ENCODE measurements around the gene MRPS9. TPM values are rescaled to one million over a fixed set of nuclear protein-coding genes. Genes with fewer than 3 reads are reported as not detected.

MRPS9 gene
- total RNA-seq, 2 experiments from 2014 or later = 7.3 to 9.2 TPM

DNA sequence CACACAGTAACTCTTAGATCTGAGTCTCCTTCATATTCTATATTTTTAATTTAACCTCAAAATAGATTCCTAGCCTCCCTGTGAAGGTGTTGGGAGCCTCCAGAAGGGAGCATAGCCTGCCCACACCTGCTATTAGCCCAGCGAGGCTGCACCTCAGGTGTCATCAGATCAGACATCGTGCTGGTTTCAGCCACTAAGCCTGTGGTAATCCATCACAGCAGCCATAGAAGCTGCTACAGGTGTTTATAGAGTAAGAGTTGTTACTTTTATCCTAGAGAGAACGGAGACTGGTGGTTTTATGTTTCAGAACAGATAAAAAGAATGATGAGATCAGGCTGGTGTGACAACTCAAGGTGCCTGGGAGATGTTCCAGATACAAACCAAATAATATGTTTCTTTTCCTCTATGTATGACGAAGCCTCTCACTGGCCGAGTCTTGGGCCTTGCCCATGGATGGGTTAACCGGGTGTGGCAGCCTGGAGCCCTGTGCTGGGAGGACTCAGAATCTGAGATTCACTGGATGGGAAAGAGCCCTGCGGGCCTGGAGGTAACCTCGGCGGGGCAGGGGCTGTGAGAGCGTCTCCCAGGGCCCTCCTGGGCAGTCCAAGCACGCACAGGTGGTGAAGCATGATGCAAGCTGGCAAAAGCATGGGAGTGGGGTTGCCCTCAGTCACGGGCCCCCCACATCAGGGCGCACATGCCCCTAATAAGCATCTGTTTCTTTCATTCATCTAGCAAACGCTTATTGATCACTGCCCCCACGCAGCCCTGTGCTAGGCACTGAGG, 73.7 kb downstream of the MRPS9 start:
- Histone ChIP-seq H3K36me3 (ENCODE audit: insufficient read depth, low read length) (no peaks in the 10 kb centered on the region), H3K9me3 (ENCODE audit: control insufficient read depth in 1 of 2, insufficient read depth in 1 of 2, low read length in 2 of 2) (no peaks in the 10 kb centered on the region), H3K27me3 (ENCODE audit: control insufficient read depth in 1 of 2, insufficient read depth in 2 of 2, low read length in 2 of 2) (no peaks in the 10 kb centered on the region), H3K4me1 (ENCODE audit: insufficient read depth, low read length) (no peaks in the 10 kb centered on the region), H3K27ac (ENCODE audit: low read depth in 1 of 2, low read length in 2 of 2) (no peak overlapping the region), H3K4me3 (ENCODE audit: low read length) (no peak overlapping the region)
- H3K4me3 Mint-ChIP-seq = no peak overlapping the region
- H3K27me3 Mint-ChIP-seq = no peaks in the 10 kb centered on the region
- no peaks in the 10 kb centered on the region for H3K9me3 Mint-ChIP-seq
- ATAC-seq (ENCODE audit: poor library complexity) = no peak
- no peak for DNase-seq
- ChIA-PET CTCF (interaction anchor here (1.2 kb wide), 1 partner anchor 39 kb away, joined by 4 read pairs; no protein-coding TSS in a partner anchor), POLR2A (no interaction called here)
- intact Hi-C loops (cut with DNase I, micrococcal nuclease) = loop anchor here (5.0 to 10.0 kb wide), 2 partner anchors 411 to 1473 kb away; no protein-coding TSS in a partner anchor
- TF ChIP-seq, protein P1, sequence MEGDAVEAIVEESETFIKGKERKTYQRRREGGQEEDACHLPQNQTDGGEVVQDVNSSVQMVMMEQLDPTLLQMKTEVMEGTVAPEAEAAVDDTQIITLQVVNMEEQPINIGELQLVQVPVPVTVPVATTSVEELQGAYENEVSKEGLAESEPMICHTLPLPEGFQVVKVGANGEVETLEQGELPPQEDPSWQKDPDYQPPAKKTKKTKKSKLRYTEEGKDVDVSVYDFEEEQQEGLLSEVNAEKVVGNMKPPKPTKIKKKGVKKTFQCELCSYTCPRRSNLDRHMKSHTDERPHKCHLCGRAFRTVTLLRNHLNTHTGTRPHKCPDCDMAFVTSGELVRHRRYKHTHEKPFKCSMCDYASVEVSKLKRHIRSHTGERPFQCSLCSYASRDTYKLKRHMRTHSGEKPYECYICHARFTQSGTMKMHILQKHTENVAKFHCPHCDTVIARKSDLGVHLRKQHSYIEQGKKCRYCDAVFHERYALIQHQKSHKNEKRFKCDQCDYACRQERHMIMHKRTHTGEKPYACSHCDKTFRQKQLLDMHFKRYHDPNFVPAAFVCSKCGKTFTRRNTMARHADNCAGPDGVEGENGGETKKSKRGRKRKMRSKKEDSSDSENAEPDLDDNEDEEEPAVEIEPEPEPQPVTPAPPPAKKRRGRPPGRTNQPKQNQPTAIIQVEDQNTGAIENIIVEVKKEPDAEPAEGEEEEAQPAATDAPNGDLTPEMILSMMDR (IDR thresholded peaks at IDR 0.05) = no peak
- H3K36me3 Mint-ChIP-seq (ENCODE audit: low read depth) = no peaks in the 10 kb centered on the region
- no peak overlapping the region for H3K27ac Mint-ChIP-seq
- H3K4me1 Mint-ChIP-seq (ENCODE audit: low read depth) = no peaks in the 10 kb centered on the region

DNA sequence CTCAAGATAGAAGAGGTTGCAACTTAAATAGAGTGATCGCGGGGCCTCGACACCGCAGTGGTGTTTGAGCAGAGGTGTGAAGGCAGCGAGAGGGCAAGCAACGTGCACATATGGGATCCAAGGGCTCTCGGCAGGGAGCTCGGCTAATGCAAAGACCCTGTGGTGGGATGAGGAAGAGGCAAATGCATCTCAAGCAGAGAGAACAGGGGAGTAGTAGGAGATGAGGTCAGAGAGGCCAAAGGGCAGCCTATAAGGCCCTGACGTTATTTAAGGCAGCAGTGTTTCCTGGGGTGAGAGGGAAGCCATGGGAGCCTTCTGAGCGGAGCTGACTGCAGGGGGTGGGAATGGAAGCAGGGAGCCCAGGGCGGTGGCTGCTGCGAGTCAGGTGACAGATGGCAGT, 74.5 kb downstream of the MRPS9 start:
- H3K4me3 ChIP-seq (ENCODE audit: low read length) = no peak overlapping the region
- no peaks in the 10 kb centered on the region for H3K4me1 ChIP-seq (ENCODE audit: insufficient read depth, low read length)
- Mint-ChIP-seq H3K4me3 (no peak overlapping the region), H3K36me3 (ENCODE audit: low read depth) (no peaks in the 10 kb centered on the region), H3K9me3 (no peaks in the 10 kb centered on the region), H3K4me1 (ENCODE audit: low read depth) (no peaks in the 10 kb centered on the region), H3K27me3 (no peaks in the 10 kb centered on the region), H3K27ac (no peak overlapping the region)
- ChIA-PET POLR2A (no interaction called here), CTCF (no interaction called here)
- H3K9me3 ChIP-seq (ENCODE audit: control insufficient read depth in 1 of 2, insufficient read depth in 1 of 2, low read length in 2 of 2) = no peaks in the 10 kb centered on the region
- no peaks in the 10 kb centered on the region for H3K27me3 ChIP-seq (ENCODE audit: control insufficient read depth in 1 of 2, insufficient read depth in 2 of 2, low read length in 2 of 2)
- DNase-seq (no peak), ATAC-seq (ENCODE audit: poor library complexity) (no peak)
- H3K36me3 ChIP-seq (ENCODE audit: insufficient read depth, low read length) = no peaks in the 10 kb centered on the region
- TF ChIP-seq, protein P1 (IDR thresholded peaks at IDR 0.05) = no peak
- intact Hi-C loops (cut with DNase I, micrococcal nuclease) = loop anchor here (5.0 to 10.0 kb wide), 2 partner anchors 410 to 1472 kb away; no protein-coding TSS in a partner anchor
- no peak overlapping the region for H3K27ac ChIP-seq (ENCODE audit: low read depth in 1 of 2, low read length in 2 of 2)

DNA sequence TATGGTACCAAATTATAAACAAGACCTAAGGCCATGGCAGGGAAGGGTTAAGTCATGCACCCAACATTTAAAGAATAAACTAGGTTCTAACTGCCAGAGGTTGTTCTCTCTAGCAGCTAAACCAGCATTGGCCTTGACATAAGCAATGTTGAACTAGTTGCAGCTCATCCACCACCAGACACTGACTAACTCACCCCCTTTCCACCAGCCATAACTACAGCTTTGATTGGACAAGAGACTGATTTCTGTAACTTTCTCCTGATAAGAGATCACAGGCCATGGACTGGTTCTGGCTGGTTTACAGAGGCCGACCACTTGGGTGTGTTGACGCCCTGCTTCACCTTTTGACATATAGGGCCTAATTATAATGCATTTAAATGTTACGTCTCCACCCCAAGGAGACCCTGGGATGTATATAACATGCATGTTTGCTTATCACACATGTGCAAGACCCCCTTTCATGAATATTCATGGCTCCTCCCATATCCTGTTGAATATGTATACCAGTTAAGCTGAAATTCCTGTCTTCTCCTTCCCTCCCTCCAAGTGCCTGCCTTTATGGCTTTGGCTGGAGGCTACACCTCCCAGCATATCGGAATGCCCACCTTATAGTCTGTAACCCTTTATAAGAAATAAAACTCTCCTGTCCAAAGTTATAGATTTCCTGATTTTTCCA, 75.9 kb downstream of the MRPS9 start:
- Histone ChIP-seq H3K36me3 (ENCODE audit: insufficient read depth, low read length) (no peaks in the 10 kb centered on the region), H3K27ac (ENCODE audit: low read depth in 1 of 2, low read length in 2 of 2) (no peak overlapping the region), H3K9me3 (ENCODE audit: control insufficient read depth in 1 of 2, insufficient read depth in 1 of 2, low read length in 2 of 2) (no peaks in the 10 kb centered on the region), H3K4me3 (ENCODE audit: low read length) (no peak overlapping the region), H3K4me1 (ENCODE audit: insufficient read depth, low read length) (no peaks in the 10 kb centered on the region), H3K27me3 (ENCODE audit: control insufficient read depth in 1 of 2, insufficient read depth in 2 of 2, low read length in 2 of 2) (no peaks in the 10 kb centered on the region)
- no peak overlapping the region for H3K27ac Mint-ChIP-seq
- no peak overlapping the region for H3K4me3 Mint-ChIP-seq
- TF ChIP-seq, protein P1 (IDR thresholded peaks at IDR 0.05) = no peak
- ATAC-seq (ENCODE audit: poor library complexity) = no peak
- intact Hi-C loops (cut with DNase I, micrococcal nuclease) = loop anchor here (1.0 to 10.0 kb wide), 4 partner anchors 123 to 1471 kb away; no protein-coding TSS in a partner anchor
- CTCF ChIA-PET = no interaction called here
- POLR2A ChIA-PET = no interaction called here
- no peaks in the 10 kb centered on the region for H3K27me3 Mint-ChIP-seq
- DNase-seq = no peak
- H3K4me1 Mint-ChIP-seq (ENCODE audit: low read depth) = no peaks in the 10 kb centered on the region
- no peaks in the 10 kb centered on the region for H3K36me3 Mint-ChIP-seq (ENCODE audit: low read depth)
- no peaks in the 10 kb centered on the region for H3K9me3 Mint-ChIP-seq

Data from CD4-positive, alpha-beta T cell (primary cell).